Neuronal stem cell (in vitro differentiated cells): Measurements from ENCODE around the gene ITGB1BP2.
"Not testable (repeated sequence)": the region's sequence is repeated elsewhere in the genome, so short reads cannot be mapped to it uniquely, and the experiment has no call there.

Experiments used
- DNase-seq: peaks from one replicate; pipeline ENCODE4 v3.0.0-alpha.2; 2013; ENCODE audit warnings: low spot score
- H2AFZ ChIP-seq: one replicate; pipeline ENCODE4 v1.6.1; 2013; ENCODE audit warnings: mild to moderate bottlenecking, low read length, inconsistent platforms
- H2AK5ac ChIP-seq: 2 replicates; pipeline ENCODE4 v1.6.1; 2013; ENCODE audit warnings: low read depth, mild to moderate bottlenecking, inconsistent platforms, low read length, moderate library complexity, mixed read lengths
- H2BK120ac ChIP-seq: 2 replicates; pipeline ENCODE4 v1.6.1; 2013; ENCODE audit warnings: low read depth, mild to moderate bottlenecking, inconsistent platforms, low read length, moderate library complexity, mixed read lengths
- H2BK12ac ChIP-seq: one replicate; pipeline ENCODE4 v1.6.1; 2013; ENCODE audit warnings: low read length, inconsistent platforms
- H2BK15ac ChIP-seq: 2 replicates; pipeline ENCODE4 v1.6.1; 2013; ENCODE audit warnings: mild to moderate bottlenecking, low read length, inconsistent platforms, mixed read lengths
- H2BK5ac ChIP-seq: one replicate; pipeline ENCODE4 v1.6.1; 2013; ENCODE audit warnings: inconsistent platforms, mild to moderate bottlenecking, low read length, moderate library complexity
- H3K14ac ChIP-seq: one replicate; pipeline ENCODE4 v1.6.1; 2013; ENCODE audit warnings: low read length, inconsistent platforms
- H3K18ac ChIP-seq: 2 replicates; pipeline ENCODE4 v1.6.1; 2013; ENCODE audit warnings: low read length, inconsistent platforms
- H3K23ac ChIP-seq: 2 replicates; pipeline ENCODE4 v1.6.1; 2013; ENCODE audit warnings: low read depth, mild to moderate bottlenecking, mixed read lengths, low read length, inconsistent platforms; ENCODE audit not compliant: poor library complexity
- H3K27ac ChIP-seq: replicated peaks from 3 replicates; pipeline ENCODE4 v1.5.1; 2013; ENCODE audit warnings: low read length, inconsistent platforms
- H3K27me3 ChIP-seq, 3 experiments: 2 replicates each; pipeline ENCODE4 v1.6.1; 2013; ENCODE audit warnings: low read length in 3 of 3, mild to moderate bottlenecking in 2 of 3, inconsistent platforms in 1 of 3, low read depth in 1 of 3, mixed read lengths in 1 of 3, moderate library complexity in 1 of 3; ENCODE audit not compliant: control insufficient read depth in 3 of 3, insufficient read depth in 3 of 3
- H3K36me3 ChIP-seq, 2 donors: replicated peaks in 1 of 2; 2 replicates each; pipeline ENCODE4 v1.6.1; 2013; ENCODE audit warnings: low read length in 2 of 2; ENCODE audit not compliant: control insufficient read depth in 2 of 2, insufficient read depth in 2 of 2
- H3K4ac ChIP-seq: 2 replicates; pipeline ENCODE4 v1.6.1; 2013; ENCODE audit warnings: inconsistent platforms, mild to moderate bottlenecking, low read length, moderate library complexity
- H3K4me1 ChIP-seq, 2 donors: 1 replicate in 1 of 2; 2 replicates in 1 of 2; pipeline ENCODE4 v1.6.1; 2013; ENCODE audit warnings: low read length in 2 of 2, low read depth in 1 of 2; ENCODE audit not compliant: control insufficient read depth in 2 of 2, insufficient read depth in 1 of 2
- H3K4me2 ChIP-seq: one replicate; pipeline ENCODE4 v1.6.1; 2013; ENCODE audit warnings: mild to moderate bottlenecking, low read length, inconsistent platforms; ENCODE audit not compliant: insufficient read depth, poor library complexity, severe bottlenecking
- H3K4me3 ChIP-seq, 2 donors: 2 replicates each; pipeline ENCODE4 v1.5.1; 2013; ENCODE audit warnings: low read length in 2 of 2, mild to moderate bottlenecking in 2 of 2, inconsistent platforms in 1 of 2, moderate library complexity in 1 of 2
- H3K79me1 ChIP-seq: one replicate; pipeline ENCODE4 v1.6.1; 2013; ENCODE audit warnings: low read depth, mild to moderate bottlenecking, inconsistent platforms, low read length, moderate library complexity
- H3K9ac ChIP-seq: one replicate; pipeline ENCODE4 v1.6.1; 2013; ENCODE audit warnings: mild to moderate bottlenecking, low read depth, low read length, inconsistent platforms; ENCODE audit not compliant: poor library complexity
- H3K9me3 ChIP-seq, 2 donors: replicated peaks in 1 of 2; 2 replicates each; pipeline versions ENCODE3 to v1.6.1; 2013; ENCODE audit warnings: low read length in 2 of 2, mild to moderate bottlenecking in 2 of 2, inconsistent platforms in 1 of 2, low read depth in 1 of 2, mixed read lengths in 1 of 2, moderate library complexity in 1 of 2; ENCODE audit not compliant: control insufficient read depth in 2 of 2, insufficient read depth in 1 of 2
- H4K8ac ChIP-seq: one replicate; pipeline ENCODE4 v1.6.1; 2013; ENCODE audit warnings: low read depth, mild to moderate bottlenecking, inconsistent platforms, low read length, moderate library complexity
- H4K91ac ChIP-seq: one replicate; pipeline ENCODE4 v1.6.1; 2013; ENCODE audit warnings: low read length, low read depth, mild to moderate bottlenecking, inconsistent platforms; ENCODE audit not compliant: poor library complexity
- WGBS, 2 donors: extraction: QIAGEN DNeasy Blood & Tissue Kit; methylation state at CpG; one replicate each; pipeline ENCODE4 v1.1.7; 2013; ENCODE audit warnings: missing lambda C conversion rate in 2 of 2, mixed read lengths in 1 of 2; ENCODE audit not compliant: insufficient read length in 2 of 2, insufficient replicate concordance in 1 of 2; ENCODE audit errors: extremely low coverage in 2 of 2; 5-methylcytosine and 5-hydroxymethylcytosine counted together

The ITGB1BP2 gene

DNA sequence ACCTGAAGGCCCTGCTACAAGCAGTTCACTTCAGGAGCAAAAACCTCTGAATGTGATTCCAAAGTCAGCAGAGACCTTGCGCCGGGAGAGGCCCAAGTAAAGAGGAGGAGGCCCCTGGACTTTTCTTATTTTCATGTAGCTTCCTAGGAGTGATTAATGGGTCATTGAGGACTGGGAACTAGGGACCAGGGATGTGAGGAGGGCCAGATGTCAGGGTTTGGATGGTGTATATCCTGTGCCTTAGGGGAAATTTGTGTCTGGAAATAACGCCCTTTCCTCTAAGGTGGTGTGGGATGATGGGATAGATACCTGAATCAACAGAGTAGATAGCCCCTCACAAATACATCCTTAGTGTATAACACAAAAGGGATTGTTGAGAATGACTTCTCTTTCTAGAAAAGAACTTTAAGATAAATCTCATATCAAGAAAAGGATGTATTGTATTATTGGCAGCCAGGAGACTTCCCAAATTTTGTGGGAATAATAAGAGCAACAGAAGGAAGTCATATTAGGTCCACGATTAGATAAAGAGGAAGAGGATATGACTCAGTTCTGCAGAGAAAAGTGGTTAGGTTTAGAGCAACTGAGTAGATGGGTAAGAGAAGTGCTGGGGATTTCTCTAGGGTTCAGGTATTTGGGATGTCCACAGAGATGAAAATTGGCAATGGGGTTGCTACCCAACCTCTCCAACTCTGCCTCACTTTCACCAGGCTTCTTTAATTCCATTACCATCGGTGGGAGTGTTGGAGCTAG lies 1.1 kb downstream of the ITGB1BP2 start:
- no peaks in the 10 kb centered on the region for H3K9me3 ChIP-seq
- H4K8ac ChIP-seq: no peak overlapping the region
- H2BK5ac ChIP-seq: no peak overlapping the region
- H2BK15ac ChIP-seq: no peak overlapping the region
- no peaks in the 10 kb centered on the region for H3K4me1 ChIP-seq
- no peak overlapping the region for H3K27ac ChIP-seq
- no peak overlapping the region for H3K4ac ChIP-seq
- peaks cover 8 to 73% of the 10 kb centered on the region in 2 donors for H3K36me3 ChIP-seq
- H3K79me1 ChIP-seq: no peaks in the 10 kb centered on the region
- WGBS, 2 donors: no CpG with 5 or more reads among the region's 5 CpGs
- no peak overlapping the region for H2BK12ac ChIP-seq
- no peak overlapping the region for H3K23ac ChIP-seq
- H3K4me2 ChIP-seq: no peak overlapping the region
- H2AK5ac ChIP-seq: no peak overlapping the region
- H3K27me3 ChIP-seq: no peaks in the 10 kb centered on the region
- no peak overlapping the region for H2AFZ ChIP-seq
- H3K9ac ChIP-seq: no peak overlapping the region
- H3K14ac ChIP-seq: no peak overlapping the region
- no peak for DNase-seq
- no peak overlapping the region for H3K4me3 ChIP-seq
- H2BK120ac ChIP-seq: no peak overlapping the region
- H4K91ac ChIP-seq: no peak overlapping the region
- H3K18ac ChIP-seq: no peak overlapping the region

DNA sequence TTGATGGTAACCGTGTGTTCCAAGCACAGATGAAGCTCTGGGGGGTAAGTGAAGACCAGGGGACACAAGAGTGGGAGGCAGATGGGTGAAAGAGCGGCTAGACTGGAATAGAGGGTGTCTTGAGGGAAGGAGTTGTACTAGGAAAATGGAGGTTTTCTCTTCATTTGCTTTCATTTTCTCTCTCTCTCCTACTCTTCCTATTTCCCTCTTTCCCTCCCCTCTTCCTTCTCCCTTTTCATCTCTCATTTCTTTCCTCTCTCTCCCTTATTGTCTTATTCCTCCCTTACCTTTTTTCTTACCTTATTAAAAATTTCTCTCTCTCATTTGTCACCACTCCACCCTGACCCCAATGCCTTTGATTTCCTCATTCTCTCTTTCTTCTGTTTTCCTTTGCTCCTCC lies 3.0 kb downstream of the ITGB1BP2 start:
- WGBS, 2 donors: no CpG with 5 or more reads among the region's 2 CpGs
- Histone ChIP-seq H3K4ac (no peak overlapping the region), H2AK5ac (no peak overlapping the region), H3K23ac (no peak overlapping the region), H4K8ac (no peak overlapping the region), H2BK15ac (no peak overlapping the region), H3K79me1 (no peaks in the 10 kb centered on the region), H3K36me3 (peaks cover 0 to 57% of the 10 kb centered on the region in 2 donors), H2BK12ac (no peak overlapping the region), H4K91ac (no peak overlapping the region), H3K14ac (no peak overlapping the region), H3K9me3 (no peaks in the 10 kb centered on the region), H2AFZ (no peak overlapping the region), H2BK120ac (no peak overlapping the region), H3K18ac (no peak overlapping the region), H3K27me3 (no peaks in the 10 kb centered on the region), H3K4me2 (no peak overlapping the region), H3K4me1 (no peaks in the 10 kb centered on the region), H2BK5ac (no peak overlapping the region), H3K27ac (no peak overlapping the region), H3K9ac (no peak overlapping the region), H3K4me3 (no peak overlapping the region)
- no peak for DNase-seq

DNA sequence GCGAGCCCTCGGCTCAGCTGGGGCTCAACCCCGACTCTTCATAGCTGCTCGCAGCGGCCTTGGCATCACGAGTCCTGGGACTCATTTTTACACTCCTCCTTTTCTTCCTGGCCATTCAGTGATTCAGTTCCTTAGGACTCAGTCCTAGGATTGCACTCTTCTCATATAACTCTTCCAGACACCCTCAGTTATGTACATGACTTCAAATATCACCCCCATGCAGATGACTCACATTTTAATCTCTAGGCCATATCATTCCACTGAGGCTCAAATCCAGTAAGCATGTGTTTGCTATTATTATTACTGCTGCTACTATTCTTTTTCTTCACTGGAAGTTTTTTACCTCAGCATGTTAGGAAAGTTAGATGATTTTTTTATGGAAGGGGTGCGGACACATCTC lies 14.4 kb downstream of the ITGB1BP2 start:
- no peak overlapping the region for H2BK15ac ChIP-seq
- no peak overlapping the region for H3K4me2 ChIP-seq
- H3K14ac ChIP-seq: no peak overlapping the region
- no peaks in the 10 kb centered on the region for H3K4me1 ChIP-seq
- H3K9ac ChIP-seq: no peak overlapping the region
- H3K27me3 ChIP-seq: no peaks in the 10 kb centered on the region
- no peak overlapping the region for H4K91ac ChIP-seq
- DNase-seq: no peak
- no peak overlapping the region for H3K27ac ChIP-seq
- H3K23ac ChIP-seq: no peak overlapping the region
- no peaks in the 10 kb centered on the region for H3K79me1 ChIP-seq
- H2AK5ac ChIP-seq: no peak overlapping the region
- H3K4me3 ChIP-seq: no peak overlapping the region
- no peak overlapping the region for H2BK5ac ChIP-seq
- no CpG with 5 or more reads among the region's 7 CpGs for WGBS, 2 donors
- H3K36me3 ChIP-seq: peaks cover 0 to 2% of the 10 kb centered on the region in 2 donors
- H2BK12ac ChIP-seq: no peak overlapping the region
- no peaks in the 10 kb centered on the region for H3K9me3 ChIP-seq
- H2AFZ ChIP-seq: no peak overlapping the region
- H2BK120ac ChIP-seq: no peak overlapping the region
- H4K8ac ChIP-seq: no peak overlapping the region
- H3K18ac ChIP-seq: no peak overlapping the region
- no peak overlapping the region for H3K4ac ChIP-seq

DNA sequence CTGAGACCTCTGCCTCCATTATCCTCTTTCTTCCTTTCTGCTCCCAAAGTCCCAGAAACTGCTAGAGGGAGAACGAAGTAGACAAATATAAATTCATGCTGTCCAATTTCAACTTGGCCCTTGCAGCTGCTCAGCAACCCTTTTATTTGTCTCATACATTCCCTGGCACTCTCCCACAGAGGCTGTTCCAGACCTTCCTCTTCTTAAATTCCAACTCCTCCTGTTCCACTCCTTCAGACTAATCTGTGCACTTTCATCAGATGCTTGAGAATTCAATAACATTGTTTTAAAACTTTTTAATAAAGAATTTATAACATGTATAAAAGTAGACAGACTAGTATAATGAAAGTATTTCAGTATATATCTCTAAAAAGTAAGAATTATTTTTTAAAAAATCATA lies 15.4 kb downstream of the ITGB1BP2 start:
- not testable (repeated sequence) for H2AFZ ChIP-seq, H4K8ac ChIP-seq, H3K36me3 ChIP-seq, H3K4me1 ChIP-seq, H3K4ac ChIP-seq, H3K4me2 ChIP-seq, H2BK5ac ChIP-seq, DNase-seq, H3K4me3 ChIP-seq, H3K23ac ChIP-seq, H3K9me3 ChIP-seq, H3K27me3 ChIP-seq, H3K14ac ChIP-seq, H3K27ac ChIP-seq, H2BK15ac ChIP-seq, H2BK12ac ChIP-seq, H4K91ac ChIP-seq, H2AK5ac ChIP-seq, H3K9ac ChIP-seq, H3K79me1 ChIP-seq, H2BK120ac ChIP-seq, H3K18ac ChIP-seq
- no CpG with 5 or more reads among the region's 1 CpG for WGBS, 2 donors
